Kidney capillary endothelial cell (primary cell): ENCODE measurements around the gene TIGD6.
A peak's percentile ranks its signal among the peaks of the same experiment; 100 is the strongest.

Source experiments
- DNase-seq: peaks from one replicate; pipeline ENCODE4 v3.0.0-alpha.2; 2018; ENCODE audit warnings: low spot score

The TIGD6 gene

DNA sequence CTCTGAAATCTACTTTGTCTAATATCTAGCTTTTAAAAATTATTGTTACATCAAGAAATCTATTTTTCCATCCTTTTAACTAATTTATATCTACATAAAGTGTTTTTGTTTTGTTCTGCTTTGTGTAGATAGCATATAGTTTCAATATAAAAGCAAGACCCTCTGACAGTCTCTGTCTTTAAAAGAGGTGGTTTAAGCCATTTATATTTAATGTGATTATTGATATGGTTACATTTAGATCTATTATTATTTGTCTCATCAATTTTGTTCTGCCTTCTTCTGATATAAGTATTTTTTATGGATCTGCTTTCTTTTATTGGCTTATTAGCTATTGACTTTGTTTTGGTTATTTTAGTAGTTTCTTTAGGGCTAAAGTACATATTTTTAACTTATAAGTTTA lies 16.1 kb upstream of the TIGD6 start:
- DNase-seq: no peak

- no peak for DNase-seq
These were observed 15.0 kb upstream of the TIGD6 start for GRCh38 chr5:150015415-150015814.

DNA sequence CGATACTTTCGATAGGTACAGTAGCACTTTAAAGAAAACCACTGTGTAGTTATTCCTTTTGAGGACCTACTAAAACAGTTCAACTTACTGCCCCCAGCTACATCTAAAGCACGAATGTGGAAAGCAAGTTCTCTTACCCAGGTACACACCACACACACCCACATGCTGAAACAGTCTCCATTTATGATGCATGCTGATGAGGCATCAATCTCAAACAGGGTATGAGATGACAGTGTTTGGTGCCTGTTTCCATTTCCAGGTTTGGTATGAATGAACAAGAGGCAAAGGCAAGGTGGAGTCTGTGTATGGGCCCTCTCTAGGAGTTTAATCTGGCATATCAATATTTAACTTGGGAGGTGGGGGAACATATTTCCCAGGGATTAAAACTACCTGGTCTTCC lies 14.0 kb upstream of the TIGD6 start:
- no peak for DNase-seq

DNA sequence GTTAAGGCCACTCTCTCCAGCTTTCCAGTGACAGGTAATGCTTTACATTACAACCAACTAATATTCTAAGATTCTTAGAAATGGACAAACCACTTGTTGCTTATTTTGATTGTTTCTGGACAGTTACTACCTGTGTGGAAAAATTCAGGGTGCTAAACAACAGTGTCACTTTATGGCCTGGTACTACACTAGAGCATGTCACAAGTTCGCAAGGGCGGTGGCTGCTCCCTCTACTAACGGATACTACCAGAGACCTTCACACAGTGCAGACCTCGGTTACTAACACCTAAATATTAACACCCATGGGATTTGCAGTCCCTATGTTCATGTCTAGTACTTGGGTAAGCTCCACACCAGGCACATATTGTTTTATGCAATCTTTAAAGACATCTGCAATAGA lies 13.5 kb upstream of the TIGD6 start:
- no peak for DNase-seq

GRCh38 chr5:150009671-150010387 lies 9.4 kb upstream of the TIGD6 start:
- DNase-seq: no peak

- no peak for DNase-seq
These were observed 6.6 kb upstream of the TIGD6 start for GRCh38 chr5:150007050-150007449.

GRCh38 chr5:150006318-150006717 lies 5.9 kb upstream of the TIGD6 start:
- DNase-seq: no peak

DNA sequence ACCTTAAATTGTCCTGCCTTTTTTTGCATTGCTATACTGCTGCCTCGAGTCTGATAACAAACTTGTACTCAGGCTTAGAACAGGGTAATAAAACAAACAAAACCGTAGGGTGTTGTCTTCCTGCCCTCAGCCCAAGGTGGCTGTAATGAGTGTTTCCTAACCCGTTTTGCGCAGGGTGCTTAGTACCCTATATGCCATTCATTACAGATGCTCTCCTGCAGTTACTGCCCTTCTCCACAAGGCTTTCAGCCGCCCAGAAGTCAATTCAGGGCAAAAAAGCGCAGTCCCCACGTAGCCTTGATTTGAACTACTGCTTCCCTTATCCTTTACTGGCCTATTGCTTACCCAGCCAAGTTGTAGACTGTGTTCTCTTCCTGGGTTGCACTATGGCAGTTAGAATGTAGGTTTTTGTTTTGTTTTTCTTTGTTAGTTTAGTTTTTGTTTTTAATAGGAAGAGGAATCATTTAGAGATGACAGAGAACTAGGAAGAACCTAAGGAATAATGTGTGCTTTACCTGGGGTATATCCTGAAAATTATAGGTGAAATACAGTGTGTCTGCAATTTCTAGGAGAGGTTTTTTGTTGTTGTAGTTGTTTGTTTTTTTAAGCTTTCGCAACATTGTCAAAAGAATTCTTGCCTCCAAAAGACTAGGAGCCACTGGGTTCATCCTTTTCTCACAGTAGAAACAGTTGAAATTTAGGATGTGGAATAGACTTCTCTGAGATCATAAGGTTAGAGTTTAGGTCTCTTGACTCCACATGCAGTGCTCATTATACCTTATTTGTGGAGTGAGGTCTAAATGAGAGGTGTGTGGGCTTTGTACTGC lies 1.4 kb upstream of the TIGD6 start:
- DNase-seq: peak; percentile 89

DNA sequence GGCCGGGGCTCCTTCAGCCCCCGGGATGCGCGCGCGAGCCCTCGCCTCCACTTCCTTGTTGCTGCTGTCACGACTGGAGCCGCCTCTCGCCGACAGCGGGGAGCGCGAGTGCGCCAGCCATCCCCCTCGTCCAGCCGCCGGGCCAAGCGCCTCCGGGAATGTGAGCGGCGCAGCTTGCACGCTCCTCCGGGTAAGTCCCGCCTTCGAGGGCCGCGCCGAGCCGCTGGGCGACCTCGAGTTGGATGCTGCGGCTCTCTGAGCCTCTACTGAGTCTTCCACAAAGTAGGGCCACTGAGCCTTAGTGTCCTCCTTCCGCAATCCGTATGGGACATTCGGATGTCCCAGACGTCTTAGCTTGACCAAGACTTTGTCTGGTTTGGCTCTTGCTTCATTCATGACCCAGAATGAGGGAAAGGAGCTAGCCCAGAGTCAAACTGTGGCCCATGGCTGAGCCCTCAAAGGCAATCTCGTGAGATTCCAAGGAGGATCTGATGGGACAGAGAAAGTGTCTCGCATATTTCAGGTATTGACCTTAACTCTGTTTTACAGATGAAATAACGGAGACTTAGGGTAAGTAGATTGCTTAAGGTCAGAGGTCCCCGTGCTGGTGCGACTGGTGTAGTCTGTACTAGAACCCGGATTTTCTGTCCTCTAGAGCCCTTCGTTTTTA lies 671 bp upstream of the TIGD6 start:
- no peak for DNase-seq

GRCh38 chr5:149999866-150000255 lies 593 bp downstream of the TIGD6 start:
- DNase-seq: no peak

GRCh38 chr5:149999359-149999758 lies 1.1 kb downstream of the TIGD6 start:
- DNase-seq: no peak

DNA sequence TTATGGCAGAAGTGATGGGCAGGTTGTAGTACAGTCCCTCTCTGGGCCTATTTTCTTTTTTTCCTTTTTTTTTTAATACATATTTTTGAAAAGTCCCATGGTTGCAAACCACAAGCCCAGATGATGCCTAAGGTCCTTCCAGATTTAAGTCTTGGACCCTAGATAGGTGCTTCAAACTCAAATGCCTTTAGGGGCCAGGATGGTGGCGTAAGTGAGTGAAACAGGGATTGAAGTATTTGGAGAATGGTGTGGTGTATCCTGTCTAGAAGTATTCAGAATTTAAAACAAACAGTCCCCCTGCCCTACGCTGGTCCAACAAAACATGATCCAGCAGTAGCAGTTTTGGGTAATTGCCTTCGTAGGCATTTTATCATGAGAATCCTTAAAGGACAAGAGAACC lies 2.2 kb downstream of the TIGD6 start:
- no peak for DNase-seq

- DNase-seq: no peak
These were observed 4.1 kb downstream of the TIGD6 start for GRCh38 chr5:149996205-149996890.

DNA sequence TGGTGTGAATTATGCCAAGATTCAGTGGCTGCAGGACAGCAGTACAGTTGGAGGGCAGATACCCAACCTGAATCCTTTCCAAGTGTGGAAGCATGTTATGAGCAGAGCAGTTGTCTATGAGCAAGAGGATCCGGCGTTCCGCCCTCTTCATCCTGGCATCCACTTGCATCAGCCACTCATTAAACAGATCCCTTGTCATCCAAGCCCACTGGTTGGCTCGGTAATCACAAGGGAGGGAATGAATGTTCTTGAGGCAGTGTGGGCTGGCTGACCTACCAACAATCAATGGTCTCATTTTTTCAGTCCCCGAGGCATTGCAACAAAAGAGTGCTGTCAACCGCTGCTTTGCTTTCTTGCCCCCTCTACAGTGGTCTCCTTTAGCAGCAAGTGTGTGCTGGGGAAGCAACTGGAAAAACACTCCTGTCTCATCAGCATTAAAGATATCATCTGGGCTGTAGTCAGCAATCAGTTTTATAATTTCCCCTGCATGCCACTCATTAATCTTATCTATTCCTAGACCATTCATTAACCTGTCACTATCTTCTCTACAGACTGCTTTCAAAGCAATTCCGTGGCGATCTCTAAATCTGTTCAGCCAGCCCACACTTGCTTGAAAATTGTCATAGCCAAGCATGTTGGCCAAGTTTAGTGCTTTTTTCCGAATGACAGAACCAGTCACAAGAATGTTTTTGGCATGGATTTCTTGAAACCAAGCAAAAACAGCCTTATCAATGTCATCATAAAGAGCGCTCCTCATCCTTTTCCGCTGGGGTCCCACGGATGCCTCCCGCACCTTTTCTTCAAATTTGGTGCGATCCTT lies 4.9 kb downstream of the TIGD6 start:
- DNase-seq: no peak

DNA sequence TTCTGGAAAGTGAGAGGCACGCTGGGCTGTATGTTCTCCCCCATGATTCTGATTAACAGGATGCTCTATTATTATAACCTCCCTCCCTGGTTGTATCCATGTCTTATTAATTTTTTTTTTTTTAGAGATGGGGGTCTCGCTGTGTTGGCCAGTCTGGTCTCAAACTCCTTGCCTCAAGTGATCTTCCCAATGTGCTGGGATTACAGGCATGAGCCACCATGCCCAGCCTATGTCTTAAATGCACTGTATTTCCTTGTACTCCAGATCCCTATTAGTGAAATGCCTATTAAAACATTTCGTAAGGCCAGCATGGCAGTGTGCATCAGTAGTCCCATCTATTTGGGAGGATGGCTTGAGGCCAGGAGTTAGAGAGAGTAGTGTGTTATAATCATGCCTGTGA lies 7.0 kb downstream of the TIGD6 start:
- DNase-seq: no peak

DNA sequence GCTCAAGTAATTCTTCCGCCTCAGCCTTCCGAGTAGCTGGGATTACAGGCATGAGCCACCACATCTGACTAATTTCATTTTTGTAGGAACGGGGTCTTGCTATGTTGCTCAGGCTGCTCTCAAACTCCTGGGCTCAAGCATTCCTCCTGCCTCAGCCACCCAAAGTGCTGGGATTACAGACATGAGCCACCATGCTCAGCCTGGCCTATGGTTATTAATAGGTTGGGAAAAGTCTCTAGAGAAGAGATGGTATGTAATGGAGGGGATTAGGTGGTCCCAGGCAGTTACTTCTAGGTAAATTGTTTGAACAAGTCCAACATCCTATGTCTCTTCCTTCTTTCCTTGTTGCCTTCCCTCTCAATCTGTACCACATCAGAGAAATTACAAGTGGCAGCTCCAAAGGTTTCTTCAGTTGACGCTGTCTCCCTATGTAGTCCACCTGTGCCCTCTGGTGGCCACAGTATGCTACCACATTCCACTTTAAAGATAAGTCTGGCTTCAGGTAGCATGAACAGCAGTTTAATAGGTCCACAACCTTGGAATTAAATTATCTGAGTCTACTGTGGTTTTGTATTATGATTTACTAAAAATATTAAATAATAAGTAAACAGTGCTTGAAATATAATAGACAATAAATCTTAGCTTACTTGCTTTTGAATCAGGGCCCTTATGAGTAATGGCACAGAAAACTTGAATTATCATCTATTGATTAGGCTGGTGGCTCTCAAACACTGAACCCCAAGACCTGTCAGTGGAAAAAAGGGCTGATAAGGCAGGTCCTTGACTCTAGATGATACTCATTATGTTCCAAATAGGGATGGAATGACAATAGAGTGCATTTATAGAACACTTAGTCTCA lies 9.7 kb downstream of the TIGD6 start:
- peak; percentile 68 for DNase-seq

GRCh38 chr5:149988126-149988525 lies 12.3 kb downstream of the TIGD6 start:
- DNase-seq: no peak

DNA sequence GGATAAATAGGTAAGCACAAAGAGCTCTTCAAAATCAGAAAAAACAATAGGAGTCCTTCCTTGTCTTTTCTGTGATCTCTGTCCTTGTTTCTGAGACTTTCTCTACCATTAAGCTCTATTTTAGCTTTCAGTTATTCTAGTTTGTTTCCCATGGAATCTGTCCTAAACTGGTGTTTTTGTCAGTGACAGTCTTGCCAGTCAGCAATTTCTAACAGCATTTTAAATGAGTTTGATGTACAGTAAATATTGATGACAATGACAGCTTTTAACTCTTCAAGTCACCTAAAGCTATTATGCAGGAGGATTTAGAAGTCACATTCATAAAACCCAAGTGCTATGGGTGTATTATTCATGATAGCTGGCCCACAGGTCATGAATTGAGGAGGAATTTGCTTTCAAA lies 17.9 kb downstream of the TIGD6 start:
- no peak for DNase-seq

DNA sequence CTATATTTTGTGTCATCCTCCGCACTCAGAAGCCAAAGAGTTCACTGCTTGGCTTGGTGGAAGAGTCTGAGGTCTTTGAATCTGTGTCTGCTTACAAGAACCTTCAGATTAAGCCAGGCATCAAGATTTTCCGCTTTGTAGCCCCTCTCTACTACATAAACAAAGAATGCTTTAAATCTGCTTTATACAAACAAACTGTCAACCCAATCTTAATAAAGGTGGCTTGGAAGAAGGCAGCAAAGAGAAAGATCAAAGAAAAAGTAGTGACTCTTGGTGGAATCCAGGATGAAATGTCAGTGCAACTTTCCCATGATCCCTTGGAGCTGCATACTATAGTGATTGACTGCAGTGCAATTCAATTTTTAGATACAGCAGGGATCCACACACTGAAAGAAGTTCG lies 19.2 kb downstream of the TIGD6 start:
- no peak for DNase-seq

DNA sequence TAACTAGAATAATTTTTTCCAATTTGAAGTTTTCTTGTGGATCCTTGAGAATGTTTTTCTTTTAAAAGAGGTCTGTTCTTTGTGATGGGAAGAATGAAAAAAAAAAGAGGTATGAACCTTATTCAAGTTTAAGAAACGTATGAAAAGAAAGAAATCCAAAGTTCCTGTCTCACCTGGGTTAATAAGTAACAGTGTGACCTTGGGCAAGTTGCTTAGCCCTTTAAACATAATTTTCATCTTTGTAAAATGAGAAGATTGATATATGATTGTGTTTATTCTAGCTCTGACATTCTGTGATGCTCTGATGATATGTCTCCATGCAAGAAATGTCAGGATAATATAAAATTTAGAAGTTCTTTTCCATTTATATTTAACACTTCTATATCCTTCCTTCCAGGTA lies 20.6 kb downstream of the TIGD6 start:
- no peak for DNase-seq

- DNase-seq: no peak
These were observed 25.0 kb downstream of the TIGD6 start for GRCh38 chr5:149975409-149975808.
